HepG2 (cell line): ENCODE results near the gene CCDC191.

Experiments used
- ARNT2 ChIP-seq: sonication (generic); formaldehyde crosslinking; IDR thresholded peaks from 2 replicates; pipeline ENCODE4 v1.8.0; 2022; ENCODE audit warnings: mild to moderate bottlenecking, low read depth, missing genetic modification reagents, moderate library complexity
- CEBPB ChIP-seq: IDR thresholded peaks from 2 replicates; pipeline ENCODE4 v1.6.1; 2011; ENCODE audit warnings: low read depth, low read length, improper control_type of control experiment, borderline replicate concordance
- CTCF ChIP-seq: sonication (generic); formaldehyde crosslinking; IDR thresholded peaks from 2 replicates; pipeline ENCODE4 v1.5.0; 2020; ENCODE audit warnings: mild to moderate bottlenecking, missing genetic modification reagents, moderate library complexity
- DDIT3 ChIP-seq: sonication (generic); formaldehyde crosslinking; IDR thresholded peaks from 2 replicates; pipeline ENCODE4 v1.4.0; 2020; ENCODE audit warnings: mild to moderate bottlenecking, missing genetic modification reagents
- HMGXB4 ChIP-seq, 2 experiments: sonication (generic) in 1 of 2; formaldehyde crosslinking in 1 of 2; IDR thresholded peaks; 2 replicates each; pipeline versions ENCODE4 v1.4.0 to v1.6.1; 2018 to 2020; ENCODE audit warnings: missing genetic modification reagents in 2 of 2, borderline replicate concordance in 1 of 2, low read depth in 1 of 2, mild to moderate bottlenecking in 1 of 2, missing biosample characterization in 1 of 2
- HNRNPL ChIP-seq: fragments of 200-400 bp; formaldehyde crosslinking; IDR thresholded peaks from 2 replicates; pipeline ENCODE4 v1.6.1; 2017; ENCODE audit warnings: mild to moderate bottlenecking, low read depth, low read length
- NCOA1 ChIP-seq: sonication (generic); formaldehyde crosslinking; IDR thresholded peaks from 2 replicates; pipeline ENCODE4 v1.9.0; 2021; ENCODE audit warnings: missing genetic modification reagents
- POLR2AphosphoS5 ChIP-seq: IDR thresholded peaks from 2 replicates; pipeline ENCODE4 v1.6.1; 2012; ENCODE audit warnings: low read depth, low read length
- PRDM4 ChIP-seq: sonication (generic); formaldehyde crosslinking; IDR thresholded peaks from 2 replicates; pipeline ENCODE4 v1.9.0; 2021; ENCODE audit warnings: missing genetic modification reagents, borderline replicate concordance
- SALL2 ChIP-seq: sonication (generic); formaldehyde crosslinking; IDR thresholded peaks from 2 replicates; pipeline ENCODE4 v1.8.1; 2023; ENCODE audit warnings: mild to moderate bottlenecking, missing genetic modification reagents, inconsistent platforms
- THAP7 ChIP-seq: sonication (generic); formaldehyde crosslinking; IDR thresholded peaks from 2 replicates; pipeline ENCODE4 v1.8.1; 2023; ENCODE audit warnings: mild to moderate bottlenecking, missing genetic modification reagents
- USF2 ChIP-seq, 2 experiments: sonication (generic) in 1 of 2; formaldehyde crosslinking in 1 of 2; IDR thresholded peaks; 2 replicates each; pipeline versions ENCODE4 v1.5.1 to v1.6.1; 2011 to 2020; ENCODE audit warnings: borderline replicate concordance in 1 of 2, low read depth in 1 of 2, low read length in 1 of 2, mild to moderate bottlenecking in 1 of 2, missing genetic modification reagents in 1 of 2, moderate library complexity in 1 of 2
- ZBTB33 ChIP-seq: sonication (generic); formaldehyde crosslinking; IDR thresholded peaks from 2 replicates; pipeline ENCODE4 v1.4.0; 2020; ENCODE audit warnings: missing genetic modification reagents

GRCh38 chr3:113914646-113915045 is 141.7 kb downstream of the CCDC191 start:
- TF ChIP-seq HMGXB4 (CRISPR knock-in tag; IDR thresholded peaks at IDR 0.05; ENCODE audit: borderline replicate concordance in 1 of 2, low read depth in 1 of 2) = no peak
- no peak for TF ChIP-seq PRDM4 (CRISPR knock-in tag)
- no peak for TF ChIP-seq CTCF (CRISPR knock-in tag)
- TF ChIP-seq DDIT3 (CRISPR knock-in tag) = no peak
- TF ChIP-seq THAP7 (CRISPR knock-in tag) = no peak
- TF ChIP-seq SALL2 (CRISPR knock-in tag) = no peak
- TF ChIP-seq ZBTB33 (CRISPR knock-in tag) = no peak
- no peak for TF ChIP-seq NCOA1 (CRISPR knock-in tag)
- TF ChIP-seq USF2 (IDR thresholded peaks at IDR 0.05; ENCODE audit: low read depth, low read length) = no peak
- TF ChIP-seq USF2 (CRISPR knock-in tag; IDR thresholded peaks at IDR 0.05; ENCODE audit: borderline replicate concordance) = no peak
- no peak for TF ChIP-seq CEBPB
- TF ChIP-seq HNRNPL = no peak
- no peak for TF ChIP-seq POLR2AphosphoS5
- no peak for TF ChIP-seq ARNT2 (CRISPR knock-in tag)
